Small intestine (tissue), 7 donors: ENCODE measurements around the gene KPNB1. TPM values are rescaled to one million over a fixed set of nuclear protein-coding genes. Genes with fewer than 3 reads are reported as not detected.

ENCODE experiments used
- DNase-seq, 2 donors: peaks; one replicate each; pipeline versions ENCODE4 v3.0.0 to v3.0.0-alpha.2; 2013
- FAIRE-seq: peaks from 2 replicates; lab custom pipeline; 2012; peaks lifted over from hg19 to GRCh38; lab: Jason Lieb, UNC
- H3K27ac ChIP-seq, 3 donors: one replicate each; pipeline ENCODE4 v1.5.1; 2013; ENCODE audit warnings: low read length in 2 of 3, mild to moderate bottlenecking in 2 of 3, control low read depth in 1 of 3, inconsistent platforms in 1 of 3, low read depth in 1 of 3, moderate library complexity in 1 of 3
- H3K27me3 ChIP-seq, 3 donors: one replicate each; pipeline ENCODE4 v1.6.1; 2013; ENCODE audit warnings: low read length in 3 of 3, inconsistent platforms in 1 of 3; ENCODE audit not compliant: control insufficient read depth in 3 of 3, insufficient read depth in 3 of 3
- H3K36me3 ChIP-seq, 3 donors: one replicate each; pipeline ENCODE4 v1.6.1; 2013; ENCODE audit warnings: low read length in 3 of 3, inconsistent platforms in 1 of 3, low read depth in 1 of 3, mild to moderate bottlenecking in 1 of 3, moderate library complexity in 1 of 3; ENCODE audit not compliant: control insufficient read depth in 3 of 3, insufficient read depth in 2 of 3
- H3K4me1 ChIP-seq, 3 donors: one replicate each; pipeline ENCODE4 v1.6.1; 2013; ENCODE audit warnings: low read length in 2 of 3, inconsistent platforms in 1 of 3, low read depth in 1 of 3, mild to moderate bottlenecking in 1 of 3, moderate library complexity in 1 of 3; ENCODE audit not compliant: control insufficient read depth in 3 of 3, insufficient read depth in 2 of 3
- H3K4me3 ChIP-seq, 3 donors: one replicate each; pipeline ENCODE4 v1.5.1; 2013; ENCODE audit warnings: low read length in 3 of 3, control low read depth in 1 of 3, inconsistent platforms in 1 of 3, low read depth in 1 of 3, mild to moderate bottlenecking in 1 of 3, moderate library complexity in 1 of 3
- H3K9me3 ChIP-seq, 2 donors: one replicate each; pipeline ENCODE4 v1.6.1; 2013; ENCODE audit warnings: low read depth in 1 of 2, low read length in 1 of 2; ENCODE audit not compliant: control insufficient read depth in 2 of 2, insufficient read depth in 1 of 2
- WGBS, 3 donors: extraction: QIAGEN DNeasy Blood & Tissue Kit; methylation state at CpG; one replicate each; pipeline ENCODE4 v1.1.7; 2013; 5-methylcytosine and 5-hydroxymethylcytosine counted together
- polyA plus RNA-seq, 4 donors: library from polyadenylated mRNA; stranded (reverse) in 3 of 4; unstranded in 1 of 4; fragments of 200-250 nt in 3 of 4; fragments of 120-200 nt in 1 of 4; gene quantifications; one replicate each; pipeline versions ENCODE4 v1.2.1 to v1.2.3, GENCODE V29; 2013
- donor health status: healthy with polysubstance abuse.
- donor health status: control.
- donor health status: control.
- donor health status: Bipolar disorder and iron deficiency.
- donor health status: healthy.

KPNB1 gene
- polyA plus RNA-seq, 4 donors, result 25.9 to 160 (median 54.7) TPM

DNA sequence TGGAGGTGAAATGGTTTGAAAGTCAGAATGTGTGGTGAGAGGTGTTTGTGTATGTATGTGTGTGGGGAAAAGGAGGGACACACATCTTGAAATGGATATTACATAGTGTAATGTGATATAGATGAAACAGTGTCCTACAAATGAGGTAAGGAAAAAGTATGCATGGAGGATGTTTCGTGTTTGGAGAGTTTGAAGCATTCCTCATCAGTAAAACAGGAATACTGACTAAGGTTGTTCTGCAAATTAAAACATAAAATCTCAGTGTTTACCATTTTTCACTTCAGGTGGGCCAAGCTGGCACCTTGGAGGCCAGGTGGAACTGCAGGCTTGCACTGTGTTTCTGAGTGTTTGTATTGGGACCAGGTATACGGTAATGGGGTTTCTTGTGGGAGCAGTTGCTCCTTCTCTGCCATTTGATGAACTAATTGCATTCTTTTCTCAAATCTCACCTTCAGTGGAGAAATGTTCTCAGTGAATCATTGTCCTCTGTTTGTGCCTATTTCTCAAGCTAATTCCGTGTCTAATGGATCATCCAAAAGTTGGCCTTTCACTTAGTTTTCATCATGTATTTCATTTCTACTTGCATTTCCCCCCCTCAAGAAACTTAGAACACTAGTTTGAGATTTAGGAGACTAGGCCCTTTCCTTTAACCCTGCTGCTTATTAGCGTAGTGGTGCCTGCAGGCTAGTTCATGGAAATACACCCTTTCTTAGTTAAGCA, 36.0 kb downstream of the KPNB1 start:
- H3K27me3 ChIP-seq, result no peaks in the 10 kb centered on the region
- FAIRE-seq (no peak), DNase-seq (no peak)
- H3K4me3 ChIP-seq, result no peak overlapping the region
- H3K36me3 ChIP-seq, result peaks cover 3 to 15% (median 13%) of the 10 kb centered on the region in 3 donors
- no peaks in the 10 kb centered on the region for H3K9me3 ChIP-seq
- H3K27ac ChIP-seq, result no peak overlapping the region
- 82 to 92% (median 89%) methylated on average over 4 of the region's 4 CpGs for WGBS, 3 donors
- no peaks in the 10 kb centered on the region for H3K4me1 ChIP-seq

DNA sequence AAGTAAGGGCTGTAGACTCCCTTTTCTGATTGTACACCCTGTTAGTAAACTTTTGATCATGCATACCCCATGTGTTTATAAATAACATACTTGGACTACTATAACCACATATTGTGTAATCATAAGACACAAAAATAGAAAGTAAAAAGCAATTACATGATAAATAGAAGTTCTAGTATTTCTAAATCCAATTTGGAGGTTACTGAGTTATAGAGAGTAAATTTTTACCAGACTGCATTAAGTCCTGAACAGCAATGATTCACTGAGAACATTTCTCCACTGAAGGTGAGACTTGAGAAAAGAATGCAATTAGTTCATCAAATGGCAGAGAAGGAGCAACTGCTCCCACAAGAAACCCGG, 36.5 kb downstream of the KPNB1 start:
- Histone ChIP-seq H3K36me3 (peaks cover 2 to 13% (median 12%) of the 10 kb centered on the region in 3 donors), H3K27me3 (no peaks in the 10 kb centered on the region), H3K9me3 (no peaks in the 10 kb centered on the region), H3K4me3 (no peak overlapping the region), H3K27ac (no peak overlapping the region), H3K4me1 (no peaks in the 10 kb centered on the region)
- DNase-seq (no peak), FAIRE-seq (no peak)
- WGBS, 3 donors, result 81 to 95% (median 83%) methylated on average over 1 of the region's 1 CpG

DNA sequence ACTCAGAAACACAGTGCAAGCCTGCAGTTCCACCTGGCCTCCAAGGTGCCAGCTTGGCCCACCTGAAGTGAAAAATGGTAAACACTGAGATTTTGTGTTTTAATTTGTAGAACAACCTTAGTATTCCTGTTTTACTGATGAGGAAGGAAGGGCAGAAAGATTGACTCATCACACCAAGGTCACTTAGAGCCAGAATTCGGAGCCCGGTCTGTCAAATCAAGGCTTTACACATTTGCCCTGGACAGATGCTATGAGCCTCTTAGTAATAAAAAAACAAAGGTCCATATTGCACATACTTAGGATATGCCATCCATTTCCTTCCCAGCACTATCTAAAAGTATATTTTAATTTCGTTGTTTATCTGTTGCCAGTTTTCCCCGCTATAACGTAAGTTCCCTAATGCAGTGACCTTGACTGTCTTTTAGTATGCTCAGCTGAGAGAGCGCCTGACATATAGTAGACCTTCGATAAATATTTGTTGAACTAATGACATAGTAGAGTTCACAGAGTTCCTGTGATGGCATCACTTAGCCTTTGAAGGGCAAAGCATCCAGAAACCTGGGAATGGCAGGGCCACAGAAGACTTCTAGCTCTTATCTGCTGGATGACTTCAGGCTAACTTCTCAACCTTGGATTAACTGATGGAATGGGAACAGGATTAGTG, 37.1 kb downstream of the KPNB1 start:
- DNase-seq (no peak), FAIRE-seq (no peak)
- peaks cover under 1 to 12% (median 7%) of the 10 kb centered on the region in 3 donors for H3K36me3 ChIP-seq
- no peaks in the 10 kb centered on the region for H3K9me3 ChIP-seq
- WGBS, 3 donors, result 78 to 83% (median 81%) methylated on average over 7 of the region's 7 CpGs
- no peaks in the 10 kb centered on the region for H3K27me3 ChIP-seq
- no peaks in the 10 kb centered on the region for H3K4me1 ChIP-seq
- H3K27ac ChIP-seq, result no peak overlapping the region
- H3K4me3 ChIP-seq, result no peak overlapping the region

DNA sequence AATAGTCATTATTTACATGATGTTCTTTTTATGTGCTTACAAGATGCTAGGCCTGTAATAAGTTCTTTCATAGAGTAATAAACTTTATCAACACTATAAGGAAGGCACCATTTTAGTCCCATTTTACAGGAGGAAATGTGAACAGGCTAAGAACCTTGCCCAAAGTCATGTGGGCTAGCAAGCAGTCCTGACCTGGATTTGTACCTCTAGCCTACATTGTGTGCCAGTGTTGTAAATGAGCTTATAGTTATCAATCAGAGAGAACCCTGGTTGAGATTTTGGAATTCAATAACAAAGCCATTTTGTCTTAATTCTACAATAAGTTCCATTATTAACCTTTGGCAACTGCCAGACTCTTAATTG, 37.6 kb downstream of the KPNB1 start:
- Histone ChIP-seq H3K27me3 (peaks cover 0 to 2% (median 0%) of the 10 kb centered on the region in 3 donors), H3K36me3 (peaks cover 0 to 12% (median 4%) of the 10 kb centered on the region in 3 donors), H3K9me3 (no peaks in the 10 kb centered on the region), H3K4me1 (no peaks in the 10 kb centered on the region), H3K4me3 (no peak overlapping the region), H3K27ac (no peak overlapping the region)
- DNase-seq, result no peak
- no peak for FAIRE-seq

DNA sequence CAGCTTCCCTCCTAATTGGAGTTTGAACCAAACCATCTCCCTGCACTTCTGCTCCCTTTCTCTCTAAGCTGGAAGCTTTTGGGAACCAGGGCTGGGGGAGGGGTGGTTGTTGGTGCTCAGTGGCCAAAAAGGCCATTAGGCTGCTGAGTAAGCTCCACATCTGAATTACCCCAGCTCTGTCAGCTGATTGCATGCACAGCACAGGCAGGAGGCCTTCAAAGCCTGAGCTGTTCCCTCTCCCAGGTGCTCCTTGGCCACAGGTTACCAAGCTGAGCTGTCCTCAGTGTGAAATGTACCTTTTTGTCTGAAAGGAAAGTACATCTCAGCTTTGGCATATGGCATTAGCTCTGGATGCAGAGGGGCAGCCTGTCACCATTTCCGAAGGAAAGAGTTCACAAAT, 38.0 kb downstream of the KPNB1 start:
- no peak for DNase-seq
- peaks cover 0 to 2% (median 0%) of the 10 kb centered on the region in 3 donors for H3K27me3 ChIP-seq
- H3K4me3 ChIP-seq, result no peak overlapping the region
- H3K36me3 ChIP-seq, result peaks cover 0 to 10% (median 0%) of the 10 kb centered on the region in 3 donors
- no peak for FAIRE-seq
- H3K9me3 ChIP-seq, result no peaks in the 10 kb centered on the region
- WGBS, 3 donors, result 88 to 96% (median 93%) methylated on average over 1 of the region's 1 CpG
- H3K4me1 ChIP-seq, result peaks cover 0 to under 1% (median 0%) of the 10 kb centered on the region in 3 donors
- no peak overlapping the region for H3K27ac ChIP-seq

DNA sequence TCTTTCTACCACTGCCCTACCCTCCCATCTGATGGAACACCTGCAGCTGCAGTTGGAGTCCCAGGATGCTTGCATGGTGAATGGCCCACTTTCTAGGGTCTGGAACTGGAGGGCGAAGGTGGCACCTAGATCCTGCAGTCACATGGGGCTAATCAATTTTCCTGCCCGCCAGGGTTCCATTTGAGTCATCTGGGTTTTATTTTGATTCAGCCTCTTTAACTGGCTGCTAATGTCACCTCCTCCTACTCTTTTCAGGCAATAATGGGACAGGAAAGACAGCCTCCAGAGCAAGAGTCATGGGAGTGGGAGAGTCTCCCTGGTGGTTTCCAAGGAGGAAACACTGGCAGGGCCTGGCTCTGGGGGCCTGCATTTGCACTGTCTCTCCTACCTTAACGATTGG, 40.4 kb downstream of the KPNB1 start:
- FAIRE-seq (no peak), DNase-seq (no peak)
- Histone ChIP-seq H3K9me3 (no peaks in the 10 kb centered on the region), H3K4me1 (peaks cover 0 to 7% (median 6%) of the 10 kb centered on the region in 3 donors), H3K27ac (no peak overlapping the region), H3K36me3 (no peaks in the 10 kb centered on the region), H3K27me3 (peaks cover 0 to 2% (median 0%) of the 10 kb centered on the region in 3 donors), H3K4me3 (no peak overlapping the region)
- WGBS, 3 donors, result 46 to 59% (median 51%) methylated on average over 3 of the region's 3 CpGs

DNA sequence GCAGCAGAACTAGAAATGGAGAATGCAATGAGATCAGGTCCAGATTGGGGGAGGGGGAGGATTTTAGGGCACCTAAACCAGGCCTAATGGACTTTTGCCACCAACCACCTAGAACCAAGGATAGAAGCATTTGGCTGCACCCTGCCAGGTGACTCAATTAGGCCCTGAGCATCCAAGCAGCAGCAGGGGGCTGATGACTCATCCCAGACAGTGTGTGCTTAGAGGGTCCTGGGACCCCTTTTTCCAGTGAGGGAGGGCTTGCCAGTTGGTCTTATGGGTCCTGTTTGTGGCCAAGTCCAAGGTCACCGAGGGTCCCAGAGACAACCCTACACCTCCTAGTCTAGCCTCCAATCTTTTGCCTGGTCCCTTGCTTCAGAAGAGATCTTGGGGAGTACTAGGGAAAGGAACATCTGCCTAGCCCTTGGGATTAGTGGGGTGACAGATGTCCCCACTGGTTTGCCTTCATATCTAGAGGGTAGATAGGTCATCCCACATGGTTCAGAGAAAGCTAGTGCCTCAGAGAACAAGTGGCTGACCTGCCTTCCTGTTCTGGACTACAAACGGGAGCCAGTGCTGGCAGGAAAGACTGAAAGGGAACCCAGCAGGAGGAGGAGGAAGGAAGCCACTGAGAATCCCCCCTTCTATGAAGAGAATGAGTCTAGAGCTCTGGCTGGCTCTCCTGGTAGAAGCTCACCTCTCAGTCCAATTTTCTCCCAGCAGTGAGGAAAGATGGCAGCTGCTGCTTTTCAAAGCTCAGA, 42.6 kb downstream of the KPNB1 start:
- Histone ChIP-seq H3K36me3 (peaks cover 0 to 8% (median 0%) of the 10 kb centered on the region in 3 donors), H3K27me3 (peaks cover 0 to 2% (median 0%) of the 10 kb centered on the region in 3 donors), H3K4me1 (peaks cover 0 to 9% (median 6%) of the 10 kb centered on the region in 3 donors), H3K9me3 (no peaks in the 10 kb centered on the region), H3K4me3 (no peak overlapping the region), H3K27ac (no peak overlapping the region)
- FAIRE-seq (no peak), DNase-seq (no peak)
- 44 to 69% (median 52%) methylated on average over 2 of the region's 2 CpGs for WGBS, 3 donors
